HG03095 (cell line): ENCODE measurements around the gene CLN6.
"Not testable (repeated sequence)": the region's sequence is repeated elsewhere in the genome, so short reads cannot be mapped to it uniquely, and the experiment has no call there.

ENCODE experiments used
- ATAC-seq: cut with Tn5 transposase; IDR thresholded peaks from one replicate; pipeline ENCODE4 v1.9.1; 2021; ENCODE audit warnings: moderate library complexity; ENCODE audit not compliant: unreplicated experiment

Gene CLN6

DNA sequence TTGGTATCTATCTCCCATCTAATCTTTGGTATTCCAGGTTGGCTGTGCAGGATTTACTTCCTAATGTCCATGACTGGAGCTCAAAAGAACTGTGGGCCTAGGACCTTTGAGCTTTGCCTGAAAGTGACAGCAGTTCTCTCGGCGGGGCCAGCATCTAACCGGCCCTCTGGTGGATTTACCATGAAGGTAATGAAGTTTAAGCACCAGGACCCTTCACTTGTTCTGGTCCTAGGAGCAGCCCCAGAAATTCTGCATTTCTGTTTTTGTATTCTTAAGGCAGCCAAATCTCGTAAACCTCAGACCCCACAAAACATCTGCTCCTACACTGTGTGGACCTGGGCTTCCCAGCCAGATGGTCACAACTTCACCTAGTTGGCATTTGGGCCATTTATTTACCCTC lies 37.4 kb downstream of the CLN6 start:
- ATAC-seq = no peak

DNA sequence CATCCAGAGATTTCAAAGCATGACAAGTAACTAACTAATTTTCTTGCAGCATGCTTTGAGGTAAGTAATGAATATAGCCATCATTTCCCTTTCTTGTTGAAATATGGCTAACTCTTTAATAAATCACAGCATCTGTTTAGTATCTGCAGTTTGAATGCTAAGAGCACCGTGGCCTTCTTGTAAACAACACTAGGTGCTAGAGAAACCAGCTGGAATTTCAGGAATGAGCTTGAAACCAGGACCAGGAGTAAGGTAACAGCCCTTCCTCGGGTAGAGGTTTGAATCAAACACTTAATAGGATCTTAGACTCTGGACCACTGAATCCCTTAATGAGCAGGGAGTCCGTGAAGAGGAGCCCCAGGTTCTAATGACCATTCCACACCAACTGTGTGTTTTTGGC lies 38.0 kb downstream of the CLN6 start:
- no peak for ATAC-seq

DNA sequence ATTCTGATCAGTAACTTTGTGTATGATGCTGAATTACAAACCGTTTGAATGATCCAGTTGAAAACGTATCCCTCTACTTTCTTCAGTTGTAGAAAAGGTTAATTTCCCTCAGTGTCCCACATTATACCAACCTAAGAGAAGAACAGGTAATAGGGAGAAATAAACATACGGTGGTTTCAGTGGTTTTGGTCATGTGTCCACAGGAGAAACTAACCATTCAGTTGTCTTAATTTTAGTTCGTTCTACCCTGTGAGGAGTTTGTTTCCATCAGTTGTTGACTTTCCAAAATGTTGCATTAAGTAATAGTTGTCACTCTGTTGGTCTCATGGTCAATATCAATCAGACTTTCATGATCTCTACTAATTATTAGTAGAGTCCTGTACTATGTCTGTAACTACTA lies 39.5 kb downstream of the CLN6 start:
- ATAC-seq = no peak

DNA sequence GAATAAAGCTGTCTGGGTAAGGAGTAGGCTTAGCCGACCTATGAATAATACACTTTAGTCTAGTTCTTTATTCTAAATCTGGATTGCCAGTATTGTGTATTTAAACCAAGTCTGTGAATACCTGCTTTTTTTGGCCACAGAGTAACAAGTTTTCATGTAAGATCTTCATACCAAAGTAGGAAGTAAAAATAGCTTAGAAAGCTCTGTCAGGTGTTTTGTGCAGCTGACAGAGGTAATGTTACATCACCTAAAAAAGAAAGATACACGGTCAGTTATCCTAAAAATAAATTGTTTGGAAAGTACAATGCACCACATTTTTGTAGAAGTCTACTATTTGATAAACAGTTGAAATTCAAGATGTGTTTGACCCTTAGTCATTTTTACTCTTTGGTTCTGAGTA lies 40.9 kb downstream of the CLN6 start:
- ATAC-seq = no peak

DNA sequence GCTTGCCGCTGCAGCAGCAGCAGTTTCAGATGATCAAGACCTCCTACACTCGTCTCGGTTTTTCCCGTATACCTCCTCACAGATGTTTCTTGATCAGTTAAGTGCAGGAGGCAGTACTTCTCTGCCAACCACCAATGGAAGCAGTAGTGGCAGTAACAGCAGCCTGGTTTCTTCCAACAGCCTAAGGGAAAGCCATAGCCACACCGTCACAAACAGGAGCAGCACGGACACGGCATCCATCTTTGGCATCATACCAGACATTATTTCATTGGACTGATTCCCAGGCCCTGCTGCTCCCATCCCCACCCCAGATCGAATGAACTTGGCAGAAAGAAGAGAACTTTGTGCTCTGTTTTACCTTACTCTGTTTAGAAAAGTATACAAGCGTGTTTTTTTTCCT lies 42.0 kb downstream of the CLN6 start:
- no peak for ATAC-seq

DNA sequence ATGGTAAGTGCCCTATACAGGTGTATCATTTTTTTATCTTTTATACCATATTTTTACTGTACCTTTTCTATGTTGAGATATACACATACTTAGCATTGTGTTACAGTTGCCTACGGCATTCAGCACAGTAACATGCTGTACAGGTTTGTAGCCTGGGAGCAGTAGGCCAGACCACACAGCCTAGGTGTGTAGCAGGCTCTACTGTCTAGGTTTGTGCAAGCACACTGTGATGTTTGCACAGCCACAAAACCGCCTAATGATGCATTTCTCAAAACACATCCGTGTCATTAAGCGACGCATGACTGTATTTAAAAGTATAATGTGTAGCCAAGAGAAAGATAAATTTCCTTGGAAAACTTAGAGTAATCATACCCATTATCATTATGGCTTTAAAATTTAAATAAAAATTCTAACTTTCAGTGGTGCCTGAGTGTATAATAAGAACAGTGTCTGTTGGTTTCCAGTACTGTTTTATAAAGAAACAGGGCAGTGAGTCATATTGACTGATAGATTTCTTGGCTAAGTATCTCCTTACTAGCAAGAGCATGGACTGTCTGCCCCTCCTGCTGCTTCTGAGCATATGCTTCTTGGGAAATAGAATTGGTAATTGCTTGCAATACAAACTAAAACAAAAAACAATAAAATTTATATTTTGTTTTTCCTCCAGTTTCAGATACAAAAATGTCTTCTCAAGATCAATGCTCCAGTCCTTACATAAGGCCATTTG lies 42.7 kb downstream of the CLN6 start:
- no peak for ATAC-seq

DNA sequence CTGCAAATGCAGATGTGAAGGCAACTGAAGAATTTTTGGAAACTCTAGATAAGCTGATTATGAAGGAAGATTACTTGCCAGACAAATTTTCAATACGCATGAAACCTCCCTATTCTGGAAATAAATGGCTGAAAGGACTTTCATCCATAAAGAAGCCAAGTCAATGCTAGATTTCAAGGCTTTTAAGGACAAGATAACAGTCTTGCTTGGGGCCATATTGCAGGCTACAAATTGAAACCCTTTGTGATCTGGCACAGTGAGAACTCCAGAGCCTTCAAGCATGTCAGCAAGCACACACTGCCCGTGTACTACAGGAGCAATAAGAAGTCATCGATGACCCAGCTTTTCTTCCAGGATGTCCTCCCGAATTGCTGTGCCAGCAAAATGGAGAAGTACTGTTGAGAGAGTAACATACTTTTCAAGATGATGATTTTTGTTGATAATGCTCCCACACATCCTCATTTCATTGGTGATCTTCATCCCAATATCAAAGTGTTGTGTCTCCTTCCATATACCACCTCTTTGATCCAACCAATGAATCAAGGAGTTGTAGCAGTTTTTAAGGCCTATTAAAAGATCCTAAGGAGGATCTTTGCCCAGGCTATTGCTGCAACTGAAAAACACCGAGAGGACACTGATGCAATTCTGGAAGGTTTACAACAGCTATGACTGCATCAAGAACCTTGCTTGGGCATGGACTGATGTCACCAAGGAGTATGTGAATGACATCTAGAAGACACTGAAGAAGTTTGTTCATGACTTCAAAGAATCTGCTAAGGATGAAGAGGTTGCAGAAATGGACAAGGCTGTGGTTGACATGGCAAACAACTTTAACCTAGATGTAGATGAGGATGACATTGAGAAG lies 44.7 kb downstream of the CLN6 start:
- ATAC-seq = no peak

DNA sequence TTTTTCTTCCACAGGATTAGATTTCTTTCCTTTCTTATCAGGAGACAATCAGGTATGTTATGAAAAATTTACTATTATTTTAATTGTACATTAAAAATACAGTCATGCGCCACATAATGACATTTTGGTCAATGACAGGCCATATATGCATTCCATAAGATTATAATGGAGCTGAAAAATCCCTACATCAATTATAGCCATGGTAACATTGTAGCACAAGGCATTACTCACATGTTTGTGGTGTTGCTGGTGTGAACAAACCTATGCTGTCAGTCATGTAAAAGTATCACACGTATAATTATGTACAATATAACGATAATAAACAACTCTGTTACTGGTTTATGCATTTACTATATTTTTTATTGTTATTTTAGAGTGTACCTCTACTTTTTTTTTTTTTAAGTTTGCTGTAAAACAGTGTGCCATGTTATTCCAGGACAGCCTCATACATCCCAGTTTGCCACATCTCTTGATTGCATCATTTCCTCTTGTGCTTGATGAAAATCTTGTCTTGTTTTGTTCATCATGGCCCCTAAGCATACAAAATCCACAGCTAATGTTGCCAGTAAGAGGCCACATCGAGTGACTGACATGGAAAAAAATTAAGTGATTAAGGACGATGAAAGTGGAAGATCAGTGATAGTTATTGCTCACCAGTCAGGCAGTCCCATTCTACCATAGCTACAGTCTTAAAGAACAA lies 45.8 kb downstream of the CLN6 start:
- ATAC-seq = no peak

DNA sequence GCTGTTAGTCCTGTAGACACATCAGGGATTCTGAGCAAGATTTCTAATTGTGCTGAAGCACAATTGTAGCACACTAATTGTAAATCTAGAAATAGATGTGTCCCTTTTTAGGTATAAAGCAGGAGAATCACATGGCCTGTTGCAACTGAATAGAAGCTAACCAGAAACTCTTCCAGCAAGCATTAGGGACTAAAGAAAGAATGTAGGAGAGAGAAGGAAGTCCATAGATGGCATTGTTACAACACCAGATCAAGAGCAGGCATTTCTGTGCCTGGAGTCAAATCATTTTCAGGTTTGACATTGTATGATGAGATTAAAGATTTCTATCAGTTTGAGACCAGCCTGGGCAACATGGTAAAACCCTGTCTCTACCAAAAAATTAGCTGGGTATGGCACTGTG lies 51.8 kb downstream of the CLN6 start:
- ATAC-seq = no peak

DNA sequence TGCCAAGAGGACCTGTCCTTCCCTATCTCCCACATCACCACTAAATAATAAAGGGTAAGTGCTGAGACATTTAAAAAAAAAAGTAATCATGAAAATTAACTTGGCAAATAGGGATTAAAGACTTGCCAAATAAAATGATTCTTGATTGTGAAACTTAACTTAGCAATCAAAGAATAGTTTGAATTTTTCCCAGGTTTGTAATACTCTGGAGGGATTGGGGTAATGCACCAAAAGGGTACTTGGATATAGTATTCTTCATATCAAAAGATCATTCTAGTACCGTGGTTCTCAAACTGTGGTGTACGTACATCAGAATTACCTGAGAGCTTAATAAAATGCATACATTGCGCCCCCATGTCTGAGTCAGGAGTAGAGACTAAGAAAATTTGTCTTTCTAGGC lies 52.9 kb downstream of the CLN6 start:
- ATAC-seq = no peak

DNA sequence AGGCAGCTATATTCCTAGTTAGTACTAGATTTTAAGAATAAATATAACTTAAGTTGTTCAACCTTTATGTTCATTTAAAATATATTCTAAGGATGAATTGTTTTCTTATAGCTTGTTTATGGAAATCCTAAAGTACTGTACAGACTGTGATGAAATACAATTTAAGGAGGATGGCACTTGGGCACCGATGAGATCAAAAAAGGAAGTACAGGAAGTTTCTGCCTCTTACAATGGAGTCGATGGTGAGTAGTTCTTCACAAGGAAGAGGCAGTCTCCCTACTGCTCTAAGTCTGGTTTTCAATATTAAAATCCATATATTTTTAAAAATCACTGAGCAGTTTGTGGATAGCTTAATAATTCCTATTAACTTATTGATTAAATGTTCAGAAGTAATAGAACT lies 54.0 kb downstream of the CLN6 start:
- no peak for ATAC-seq

DNA sequence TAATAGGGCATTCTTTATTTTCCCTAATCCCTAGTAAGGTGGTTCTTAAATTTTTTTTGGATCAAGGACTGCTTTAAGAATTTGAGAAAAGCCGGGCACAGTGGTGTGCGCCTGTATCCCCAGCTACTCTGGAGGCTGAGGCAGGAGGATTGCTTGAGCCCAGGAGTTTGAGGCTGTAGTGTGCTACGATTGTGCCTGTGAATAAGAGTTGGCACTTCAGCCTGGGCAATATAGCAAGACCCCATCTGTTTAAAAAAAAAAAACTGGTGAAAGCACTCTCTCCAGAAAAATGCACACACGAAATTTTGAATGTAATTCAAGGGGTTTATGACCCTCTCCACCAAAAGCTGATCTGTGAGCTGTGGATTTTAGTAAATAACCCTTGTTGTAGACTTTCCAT lies 56.4 kb downstream of the CLN6 start:
- no peak for ATAC-seq

DNA sequence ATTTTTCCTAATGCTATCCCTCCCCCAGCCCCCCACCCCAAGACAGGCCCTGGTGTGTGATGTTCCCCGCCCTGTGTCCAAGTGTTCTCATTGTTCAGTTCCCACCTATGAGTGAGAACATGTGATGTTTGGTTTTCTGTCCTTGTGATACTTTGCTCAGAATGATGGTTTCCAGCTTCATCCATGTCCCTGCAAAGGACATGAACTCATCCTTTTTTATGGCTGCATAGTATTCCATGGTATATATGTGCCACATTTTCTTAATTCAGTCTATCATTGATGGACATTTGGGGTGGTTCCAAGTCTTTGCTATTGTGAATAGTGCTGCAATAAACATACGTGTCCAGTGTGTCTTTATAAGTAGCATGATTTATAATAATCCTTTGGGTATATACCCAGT lies 57.5 kb downstream of the CLN6 start:
- not testable (repeated sequence) for ATAC-seq

DNA sequence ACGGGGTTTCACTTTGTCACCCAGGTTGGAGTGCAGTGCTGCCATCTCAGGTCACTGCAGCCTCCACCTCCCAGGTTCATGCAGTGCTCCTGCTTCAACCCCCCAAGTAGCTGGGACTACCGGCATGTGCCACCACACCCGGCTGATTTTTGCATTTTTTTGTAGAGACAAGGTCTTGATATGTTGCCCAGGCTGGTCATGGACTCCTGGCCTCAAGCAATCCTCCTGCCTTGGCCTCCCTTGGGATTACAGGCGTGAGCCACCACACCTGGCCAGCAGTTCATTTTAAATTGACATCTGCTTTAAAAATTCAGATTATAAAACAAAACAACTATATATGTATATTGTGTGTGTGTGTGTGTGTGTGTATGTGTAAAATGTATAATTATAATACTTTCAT lies 62.7 kb downstream of the CLN6 start:
- no peak for ATAC-seq

DNA sequence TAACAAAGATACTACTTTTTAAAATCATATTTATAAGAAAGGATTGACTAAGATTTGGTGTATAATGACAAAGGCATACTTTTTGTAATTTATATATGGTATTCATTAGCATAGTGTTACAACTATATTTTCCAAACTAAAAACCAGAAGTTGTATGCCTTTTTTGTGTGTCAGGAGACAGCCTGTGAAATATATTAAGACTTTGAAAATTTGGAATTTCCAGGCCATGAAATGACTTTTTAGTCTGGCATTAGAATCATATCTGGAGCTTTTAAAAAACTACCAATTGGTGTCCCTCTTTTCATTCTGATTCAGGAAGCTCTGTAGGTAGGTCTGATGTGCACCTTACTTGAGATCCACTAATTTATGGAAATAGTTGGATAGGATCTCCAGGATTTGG lies 66.3 kb downstream of the CLN6 start:
- no peak for ATAC-seq

DNA sequence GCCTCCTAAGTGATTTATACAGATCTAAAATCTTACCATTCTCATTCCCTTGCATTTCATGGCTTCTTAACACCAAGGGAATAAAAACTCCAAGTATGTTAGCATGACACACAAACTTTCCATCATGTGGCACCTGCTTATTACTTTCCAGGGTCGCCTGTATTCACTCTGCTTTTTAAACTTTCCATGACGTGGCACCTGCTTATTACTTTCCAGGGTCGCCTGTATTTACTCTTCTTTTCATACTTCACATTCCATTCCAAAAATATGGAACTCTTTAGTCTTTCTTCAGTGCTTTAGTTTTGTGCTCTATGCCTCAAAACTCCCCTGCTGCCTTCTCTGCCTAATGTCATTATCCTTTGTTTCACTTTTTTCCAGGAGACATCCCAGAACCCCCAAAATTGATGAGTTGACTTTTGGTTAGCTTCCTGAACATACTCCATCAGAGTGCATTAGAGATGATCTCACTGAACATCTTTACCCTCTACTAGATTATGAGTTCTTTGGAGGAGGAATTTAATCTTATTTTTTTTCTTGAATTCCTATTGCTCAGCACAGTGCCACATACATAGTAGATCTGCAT lies 71.4 kb downstream of the CLN6 start:
- ATAC-seq = no peak

DNA sequence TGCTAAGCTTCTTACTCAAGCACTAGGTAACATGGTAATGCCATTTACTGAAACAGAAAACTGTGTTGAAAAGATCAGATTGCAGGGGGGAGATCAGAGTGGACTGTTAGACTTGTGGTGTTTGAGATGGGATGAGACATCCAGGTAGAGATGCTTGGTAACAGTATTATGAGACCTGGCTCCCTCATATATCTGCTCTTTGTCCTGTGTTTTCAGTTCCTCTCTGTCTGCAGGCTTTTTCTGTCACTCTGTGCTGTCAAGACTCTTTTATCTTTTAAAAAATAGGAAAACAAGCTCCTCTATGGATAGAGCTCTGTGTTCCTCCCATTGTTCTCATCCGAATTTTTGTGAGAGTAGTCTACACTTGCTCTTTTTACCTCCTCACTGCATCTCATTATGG lies 72.5 kb downstream of the CLN6 start:
- no peak for ATAC-seq
